Activated T-helper 1 cell treated with anti-CD3 and anti-CD28 coated beads, Interleukin-12 subunit alpha, Interleukin-12 subunit beta, Interleukin-2, Interleukin-4 antibody, amounts not matched to agents 30 ng/mL and 10 ng/mL and 1 ng/mL, durations not matched to agents 14 hours and 24 hours and 36 hours (primary cell): Measurements from ENCODE around the gene GPHN. TPM values are rescaled to one million over a fixed set of nuclear protein-coding genes. Genes with fewer than 3 reads are reported as not detected.
A peak's percentile ranks its signal among the peaks of the same experiment; 100 is the strongest.

Source experiments
- DNase-seq: peaks from one replicate; pipeline ENCODE4 v3.0.0; 2021; ENCODE audit warnings: low spot score
- H3K27ac Mint-ChIP-seq: one replicate; pipeline ENCODE4 v1.8.0; 2021; ENCODE audit warnings: mild to moderate bottlenecking, mixed read lengths
- H3K27me3 Mint-ChIP-seq: one replicate; pipeline ENCODE4 v1.8.0; 2022; ENCODE audit warnings: mild to moderate bottlenecking, moderate library complexity, mixed read lengths; ENCODE audit not compliant: insufficient read depth
- H3K36me3 Mint-ChIP-seq: one replicate; pipeline ENCODE4 v1.8.0; 2021; ENCODE audit warnings: low read depth, mixed read lengths
- H3K4me1 Mint-ChIP-seq: one replicate; pipeline ENCODE4 v1.8.0; 2021; ENCODE audit warnings: low read depth, mixed read lengths
- H3K4me3 Mint-ChIP-seq: one replicate; pipeline ENCODE4 v1.8.0; 2021; ENCODE audit warnings: mild to moderate bottlenecking, moderate library complexity, mixed read lengths
- H3K9me3 Mint-ChIP-seq: one replicate; pipeline ENCODE4 v1.8.0; 2021; ENCODE audit warnings: mixed read lengths
- intact Hi-C: fragments of 100-400 bp; cut with micrococcal nuclease; formaldehyde crosslinking; loops from one replicate; pipeline ENCODE4 v1.15.1; 2024
- total RNA-seq: library from RNA; stranded (reverse); gene quantifications from 2 replicates; pipeline ENCODE4 v1.2.3, GENCODE V29; 2022

The GPHN gene
- total RNA-seq, 1 donor from 2014 or later = 38.5 TPM

DNA sequence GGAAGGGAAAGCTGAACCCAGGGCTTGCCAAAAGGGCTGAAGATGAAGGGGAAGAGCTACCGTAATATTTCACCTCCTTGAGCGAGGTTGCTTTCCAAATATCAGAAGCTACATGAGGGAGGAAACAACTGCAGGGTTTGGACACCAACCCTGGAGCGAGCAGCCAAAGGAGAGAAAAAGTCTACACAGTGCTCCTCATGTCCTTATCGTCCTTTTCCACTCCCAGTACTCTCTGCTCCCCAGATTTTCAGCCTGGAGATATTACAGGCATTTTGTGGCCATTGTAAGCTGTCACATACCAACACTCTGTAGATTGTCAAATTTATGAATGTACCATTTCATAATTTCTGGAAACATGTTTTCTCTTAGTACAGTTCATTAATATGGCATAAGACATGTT is 115.9 kb downstream of the GPHN start:
- no peak overlapping the region for H3K4me3 Mint-ChIP-seq
- intact Hi-C loops = loop anchor here (1.0 to 2.0 kb wide), 3 partner anchors 122 to 663 kb away; no protein-coding TSS in a partner anchor
- peak overlapping the region; percentile 15 for H3K27ac Mint-ChIP-seq
- H3K27me3 Mint-ChIP-seq = no peaks in the 10 kb centered on the region
- DNase-seq = no peak
- peaks cover 7% of the 10 kb centered on the region for H3K9me3 Mint-ChIP-seq
- H3K4me1 Mint-ChIP-seq = peaks cover 6% of the 10 kb centered on the region
- no peaks in the 10 kb centered on the region for H3K36me3 Mint-ChIP-seq

DNA sequence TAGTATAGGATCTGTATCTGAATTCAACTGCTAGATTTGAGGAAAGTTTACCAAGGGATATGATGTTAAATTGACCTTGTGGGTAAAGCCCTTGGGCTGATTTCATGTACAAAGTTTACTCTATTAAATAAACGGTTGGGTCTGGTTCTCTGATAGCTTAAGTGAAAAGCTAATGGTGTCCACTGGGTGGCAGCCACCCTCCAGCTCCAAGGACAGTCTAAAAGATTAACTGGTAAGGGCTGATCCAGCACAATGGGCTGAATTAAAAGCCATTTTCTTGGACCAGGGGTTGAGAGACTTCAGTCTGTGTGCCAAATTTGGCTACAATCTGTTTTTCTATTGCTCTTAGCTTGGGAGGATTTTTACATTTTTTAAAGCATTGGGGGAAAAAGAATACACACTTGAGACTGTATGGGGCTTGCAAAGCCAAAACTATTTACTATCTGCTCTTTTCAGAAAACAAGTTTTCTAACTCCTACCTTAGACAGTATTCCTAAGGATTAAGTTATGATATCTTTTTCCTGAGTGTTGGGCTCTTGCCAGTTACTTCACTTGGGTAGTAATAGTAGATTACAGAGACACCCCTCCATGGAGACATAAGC is 116.5 kb downstream of the GPHN start:
- H3K27ac Mint-ChIP-seq = no peak overlapping the region
- no peak overlapping the region for H3K4me3 Mint-ChIP-seq
- intact Hi-C loops = loop anchor here (1.0 to 2.0 kb wide), 3 partner anchors 122 to 662 kb away; no protein-coding TSS in a partner anchor
- DNase-seq = no peak
- H3K4me1 Mint-ChIP-seq = peaks cover 4% of the 10 kb centered on the region
- H3K36me3 Mint-ChIP-seq = no peaks in the 10 kb centered on the region
- H3K9me3 Mint-ChIP-seq = peaks cover 5% of the 10 kb centered on the region
- H3K27me3 Mint-ChIP-seq = no peaks in the 10 kb centered on the region

DNA sequence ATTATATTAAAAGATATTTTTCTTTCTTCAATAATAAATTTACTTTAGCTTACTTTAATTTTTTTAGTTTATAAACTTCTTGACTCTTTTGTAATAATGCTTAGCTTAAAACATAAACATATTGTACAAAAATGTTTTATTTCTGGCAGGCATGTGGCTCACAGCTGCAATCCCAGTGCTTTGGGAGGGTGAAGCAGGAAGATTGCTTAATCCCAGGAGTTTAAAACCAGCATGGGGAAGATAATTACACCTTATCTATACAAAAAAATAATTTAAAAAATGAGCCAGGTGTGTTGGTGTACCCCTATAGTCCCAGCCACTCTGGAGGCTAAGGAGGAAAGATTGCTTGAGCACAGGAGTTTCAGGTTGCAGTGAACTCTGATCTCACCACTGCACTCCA is 120.7 kb downstream of the GPHN start:
- intact Hi-C loops = no loop called here
- no peaks in the 10 kb centered on the region for H3K9me3 Mint-ChIP-seq
- H3K27ac Mint-ChIP-seq = no peak overlapping the region
- H3K27me3 Mint-ChIP-seq = no peaks in the 10 kb centered on the region
- no peak for DNase-seq
- no peaks in the 10 kb centered on the region for H3K36me3 Mint-ChIP-seq
- H3K4me3 Mint-ChIP-seq = no peak overlapping the region
- H3K4me1 Mint-ChIP-seq = no peaks in the 10 kb centered on the region

DNA sequence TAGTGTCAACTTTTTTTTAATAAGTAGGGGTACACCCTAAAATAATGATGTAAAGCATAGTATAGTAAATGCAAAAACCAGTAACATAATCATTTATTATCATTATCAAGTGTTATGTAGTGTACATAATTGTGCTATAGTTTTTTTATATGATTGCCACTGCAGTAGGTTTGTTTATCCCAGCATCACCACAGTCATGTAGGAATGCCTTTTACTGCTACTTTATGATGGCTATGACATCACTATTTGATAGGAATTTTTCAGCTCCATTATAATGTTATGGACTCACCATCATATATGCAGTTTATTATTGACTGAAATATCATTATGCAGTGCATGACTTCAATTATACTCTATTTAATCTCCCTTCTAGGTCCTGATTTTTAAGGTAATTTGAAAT is 121.6 kb downstream of the GPHN start:
- Mint-ChIP-seq H3K27me3 (no peaks in the 10 kb centered on the region), H3K4me1 (no peaks in the 10 kb centered on the region), H3K36me3 (no peaks in the 10 kb centered on the region), H3K9me3 (no peaks in the 10 kb centered on the region), H3K27ac (no peak overlapping the region), H3K4me3 (no peak overlapping the region)
- no peak for DNase-seq
- intact Hi-C loops = no loop called here

DNA sequence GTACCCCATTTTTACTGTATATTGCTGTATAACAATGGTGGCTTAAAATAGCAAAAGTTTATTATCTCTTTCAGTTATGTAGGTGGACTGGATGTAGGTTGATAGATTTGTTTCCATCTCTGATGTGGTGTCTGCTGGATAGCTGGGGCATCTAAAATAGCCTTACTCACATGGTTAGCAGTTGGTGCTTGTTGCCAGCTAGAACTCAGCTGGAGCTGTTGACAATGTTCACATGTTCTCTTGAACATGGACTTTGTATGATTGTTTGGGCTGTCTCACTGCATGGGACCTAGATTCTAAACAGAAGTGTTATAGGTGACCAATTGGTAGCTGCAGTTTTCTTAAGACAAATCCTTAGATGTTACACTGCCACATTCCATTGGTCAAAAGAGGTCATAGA is 126.9 kb downstream of the GPHN start:
- H3K4me1 Mint-ChIP-seq = peaks cover 5% of the 10 kb centered on the region
- no peak overlapping the region for H3K4me3 Mint-ChIP-seq
- H3K27ac Mint-ChIP-seq = no peak overlapping the region
- no peaks in the 10 kb centered on the region for H3K36me3 Mint-ChIP-seq
- DNase-seq = no peak
- H3K9me3 Mint-ChIP-seq = no peaks in the 10 kb centered on the region
- intact Hi-C loops = no loop called here
- H3K27me3 Mint-ChIP-seq = no peaks in the 10 kb centered on the region

DNA sequence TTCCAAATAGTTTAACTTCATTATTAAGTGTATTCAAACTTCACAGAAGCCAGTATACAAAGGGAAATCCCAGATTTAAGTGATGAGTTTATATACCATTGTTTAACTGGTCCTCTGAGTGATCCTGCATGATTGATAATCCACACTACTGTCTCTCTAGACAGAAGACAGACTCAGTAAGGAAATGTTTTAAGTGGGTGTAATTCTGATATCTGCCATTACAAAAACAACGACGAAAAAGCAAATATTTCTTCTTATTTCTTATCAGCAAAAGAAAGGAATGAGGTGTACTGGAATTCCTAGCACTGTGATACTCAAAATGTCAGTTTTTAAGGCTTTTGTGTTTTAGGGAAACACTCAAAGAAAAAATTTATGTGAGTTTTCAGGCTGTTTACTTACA is 127.5 kb downstream of the GPHN start:
- peaks cover 5% of the 10 kb centered on the region for H3K4me1 Mint-ChIP-seq
- H3K9me3 Mint-ChIP-seq = no peaks in the 10 kb centered on the region
- no peak for DNase-seq
- H3K4me3 Mint-ChIP-seq = no peak overlapping the region
- no peaks in the 10 kb centered on the region for H3K36me3 Mint-ChIP-seq
- no peak overlapping the region for H3K27ac Mint-ChIP-seq
- intact Hi-C loops = no loop called here
- no peaks in the 10 kb centered on the region for H3K27me3 Mint-ChIP-seq

DNA sequence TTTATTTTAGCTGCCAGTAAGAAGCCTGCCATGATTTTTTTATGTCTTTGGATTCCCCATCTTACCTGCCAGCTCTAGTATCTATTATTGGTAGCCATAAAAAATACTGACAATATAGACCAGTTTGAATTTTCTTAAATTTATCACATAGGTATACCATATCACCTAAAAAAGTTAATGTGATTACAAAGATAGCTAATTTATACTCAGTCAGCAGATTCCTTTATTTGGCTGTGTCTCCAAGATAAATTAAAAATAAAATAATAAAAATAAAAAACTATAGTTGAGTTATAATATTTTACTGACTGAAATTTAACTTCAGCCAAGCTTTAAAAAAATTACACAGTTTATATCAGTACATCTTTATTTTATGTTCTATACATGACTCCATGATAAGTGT is 128.3 kb downstream of the GPHN start:
- Mint-ChIP-seq H3K4me3 (no peak overlapping the region), H3K36me3 (no peaks in the 10 kb centered on the region), H3K27ac (no peak overlapping the region), H3K9me3 (no peaks in the 10 kb centered on the region), H3K4me1 (peaks cover 5% of the 10 kb centered on the region), H3K27me3 (no peaks in the 10 kb centered on the region)
- intact Hi-C loops = no loop called here
- DNase-seq = no peak

DNA sequence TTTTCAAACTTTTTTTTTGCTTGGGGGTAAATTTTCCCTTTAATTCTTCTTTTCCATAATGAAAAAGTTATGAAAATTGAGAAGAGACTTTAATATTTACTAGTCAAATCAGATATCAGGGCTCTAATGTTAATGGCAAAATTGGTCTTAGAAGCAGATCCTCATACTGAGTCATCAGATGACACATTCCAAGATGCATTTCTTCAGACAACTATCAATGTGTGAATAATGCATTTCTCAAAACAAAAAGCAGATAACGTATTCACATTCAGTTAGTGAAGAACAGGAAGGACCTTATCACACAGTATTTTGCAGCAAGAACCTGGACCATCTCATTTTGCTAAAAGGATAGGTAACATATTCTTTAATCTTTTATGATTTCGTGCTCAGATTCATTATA is 130.7 kb downstream of the GPHN start:
- Mint-ChIP-seq H3K4me1 (peaks cover 5% of the 10 kb centered on the region), H3K27me3 (peaks cover under 1% of the 10 kb centered on the region), H3K9me3 (no peaks in the 10 kb centered on the region), H3K27ac (no peak overlapping the region), H3K36me3 (no peaks in the 10 kb centered on the region), H3K4me3 (no peak overlapping the region)
- intact Hi-C loops = no loop called here
- no peak for DNase-seq

DNA sequence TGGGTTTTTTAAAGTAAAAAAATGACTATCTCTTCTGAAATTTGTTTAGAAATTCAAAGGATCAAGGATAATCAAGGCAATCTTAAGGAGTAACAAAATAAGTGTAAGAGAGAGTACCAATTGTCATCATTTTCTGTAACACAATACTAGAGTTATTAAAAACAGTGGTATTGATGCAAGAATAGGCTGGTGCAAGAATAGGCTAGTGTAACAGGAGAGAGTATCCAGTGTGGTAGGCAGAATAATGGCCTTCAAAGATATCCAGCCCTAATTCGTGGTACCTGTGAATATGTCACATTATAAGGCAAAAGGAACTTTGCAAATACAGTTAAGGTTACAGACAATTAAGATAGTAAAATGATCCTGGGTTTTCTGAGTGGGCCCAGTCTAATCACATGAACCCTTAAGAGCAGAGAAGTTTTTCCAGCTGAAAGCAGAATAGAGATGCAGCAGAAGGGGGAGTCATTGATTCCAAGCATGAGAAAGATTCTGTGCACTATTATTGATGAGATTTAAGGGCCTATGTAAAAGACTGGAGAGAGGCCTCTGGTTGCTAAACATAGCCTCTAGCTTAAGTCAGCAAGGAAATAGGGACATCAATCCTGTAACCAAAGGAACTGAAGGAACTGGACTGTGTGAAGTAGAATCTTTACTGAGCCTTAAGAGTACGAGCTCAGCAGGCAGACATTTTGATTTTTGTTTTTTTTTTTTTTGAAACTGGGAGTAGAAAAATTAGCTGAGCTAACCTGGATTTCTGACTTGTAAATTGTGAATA is 134.1 kb downstream of the GPHN start:
- no peak overlapping the region for H3K4me3 Mint-ChIP-seq

DNA sequence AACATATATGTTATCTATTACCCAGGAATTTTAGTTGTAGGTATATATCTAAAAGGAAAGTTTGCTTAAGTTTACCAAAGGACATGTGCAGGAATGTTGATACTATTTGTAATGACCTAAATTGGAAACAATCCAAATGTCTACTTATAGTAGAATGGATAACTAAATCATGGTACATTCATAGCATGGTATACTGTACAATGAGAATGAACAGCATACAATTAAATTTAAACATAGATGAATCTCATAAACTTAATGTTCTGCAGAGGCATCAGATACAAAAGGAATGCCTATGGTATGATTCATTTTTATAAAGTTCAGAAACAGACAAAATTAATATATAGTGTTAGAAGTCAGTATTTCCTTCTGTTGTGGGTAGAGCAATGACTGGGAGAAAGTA is 135.4 kb downstream of the GPHN start:
- H3K27me3 Mint-ChIP-seq = peaks cover 2% of the 10 kb centered on the region
- peaks cover 15% of the 10 kb centered on the region for H3K4me1 Mint-ChIP-seq
- no peak overlapping the region for H3K27ac Mint-ChIP-seq
- H3K9me3 Mint-ChIP-seq = no peaks in the 10 kb centered on the region
- intact Hi-C loops = no loop called here
- no peak for DNase-seq
- peaks cover 1% of the 10 kb centered on the region for H3K36me3 Mint-ChIP-seq
- no peak overlapping the region for H3K4me3 Mint-ChIP-seq

More for the DNA sequence above, 134.1 kb downstream of the GPHN start:
- H3K27me3 Mint-ChIP-seq = peaks cover 2% of the 10 kb centered on the region
- intact Hi-C loops = no loop called here
- H3K9me3 Mint-ChIP-seq = no peaks in the 10 kb centered on the region
- no peak for DNase-seq
- H3K27ac Mint-ChIP-seq = no peak overlapping the region
- H3K4me1 Mint-ChIP-seq = peaks cover 15% of the 10 kb centered on the region
- H3K36me3 Mint-ChIP-seq = peaks cover 1% of the 10 kb centered on the region

DNA sequence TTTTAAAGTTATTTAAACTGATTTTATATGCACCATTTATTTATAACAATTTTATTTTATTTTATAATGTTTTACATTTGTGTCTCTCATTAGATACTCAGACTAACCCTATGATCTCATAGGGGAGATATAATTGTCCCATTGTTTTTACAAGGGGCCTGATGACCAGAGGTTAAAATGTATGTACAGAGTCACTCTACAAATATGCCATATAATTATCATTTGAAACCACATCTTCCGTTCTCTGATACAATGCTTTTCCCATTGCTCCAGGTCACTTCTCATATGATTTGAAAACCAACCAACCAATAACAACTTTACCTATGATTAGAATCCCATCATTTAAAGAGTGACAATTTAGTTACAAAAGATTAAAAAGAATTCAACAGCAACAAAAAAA is 137.8 kb downstream of the GPHN start:
- Mint-ChIP-seq H3K9me3 (no peaks in the 10 kb centered on the region), H3K4me3 (no peak overlapping the region), H3K27ac (no peak overlapping the region), H3K27me3 (peaks cover 2% of the 10 kb centered on the region), H3K4me1 (peaks cover 26% of the 10 kb centered on the region), H3K36me3 (peaks cover 1% of the 10 kb centered on the region)
- intact Hi-C loops = no loop called here
- no peak for DNase-seq

DNA sequence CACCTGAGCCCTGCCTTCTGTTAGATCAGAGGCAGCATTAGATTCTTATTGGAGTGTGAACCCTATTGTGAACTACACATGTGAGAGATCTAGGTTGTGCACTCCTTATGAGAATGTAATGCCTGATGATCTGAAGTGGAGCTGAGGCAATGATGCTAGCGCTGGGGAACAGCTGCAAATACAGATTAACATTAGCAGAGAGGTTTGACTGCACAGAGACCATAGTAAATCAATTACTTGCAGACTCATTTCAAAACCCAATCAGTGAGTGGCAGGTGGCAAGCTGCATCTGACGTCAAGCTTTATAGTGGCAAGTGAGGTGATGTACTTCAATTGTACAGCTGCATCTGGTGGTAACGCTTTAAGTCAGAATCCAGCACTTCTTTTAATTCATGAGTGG is 141.6 kb downstream of the GPHN start:
- Mint-ChIP-seq H3K36me3 (peaks cover 1% of the 10 kb centered on the region), H3K27me3 (no peaks in the 10 kb centered on the region), H3K27ac (peak overlapping the region; percentile 29), H3K9me3 (peaks cover 2% of the 10 kb centered on the region), H3K4me1 (peaks cover 31% of the 10 kb centered on the region), H3K4me3 (no peak overlapping the region)
- DNase-seq = no peak
- intact Hi-C loops = no loop called here

DNA sequence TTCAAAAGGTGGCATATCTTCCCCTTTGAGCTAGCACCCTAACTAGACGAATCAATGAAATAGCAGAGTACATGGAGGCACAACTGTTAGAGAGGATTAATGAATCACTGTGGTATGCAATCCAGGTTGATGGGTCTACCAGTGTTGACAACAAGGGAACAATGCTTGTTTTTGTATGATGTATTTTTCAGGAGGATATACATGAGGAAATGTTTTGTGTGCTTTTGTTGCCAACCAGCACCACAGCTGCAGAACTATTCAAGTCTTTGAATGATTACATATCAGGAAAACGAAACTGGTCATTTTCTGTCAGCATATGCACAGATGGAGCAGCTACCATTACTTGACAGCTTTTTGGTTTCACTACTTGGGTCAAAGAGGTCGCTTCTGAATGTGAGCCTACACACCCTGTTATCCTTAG is 142.6 kb downstream of the GPHN start:
- intact Hi-C loops = no loop called here

More for the DNA sequence above, 142.6 kb downstream of the GPHN start:
- H3K9me3 Mint-ChIP-seq = peaks cover 6% of the 10 kb centered on the region
- H3K36me3 Mint-ChIP-seq = peaks cover 1% of the 10 kb centered on the region
- peaks cover 31% of the 10 kb centered on the region for H3K4me1 Mint-ChIP-seq
- H3K4me3 Mint-ChIP-seq = no peak overlapping the region
- DNase-seq = no peak
- no peak overlapping the region for H3K27ac Mint-ChIP-seq
- H3K27me3 Mint-ChIP-seq = no peaks in the 10 kb centered on the region
